Measurements from ENCODE around the gene HRH1.

Gene HRH1

DNA sequence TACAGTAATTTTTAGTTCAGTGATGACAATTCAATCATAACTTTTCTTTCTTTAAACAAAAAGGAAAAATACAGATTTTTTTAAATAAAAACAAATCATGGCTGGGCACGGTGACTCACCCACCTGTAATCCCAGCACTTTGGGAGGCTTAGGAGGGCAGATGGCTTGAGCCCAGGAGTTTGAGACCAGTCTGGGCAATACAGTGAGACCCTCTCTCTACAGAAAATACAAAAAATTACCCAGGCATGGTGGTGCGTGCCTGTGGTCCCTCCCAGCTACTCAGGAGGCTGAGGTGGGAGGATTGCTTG lies 92.3 kb downstream of the HRH1 start:
- POLR2A ChIA-PET: no interaction called here
- TF ChIP-seq ZNF416 (tag by site-specific recombination; IDR thresholded peaks at IDR 0.05): no peak
- no peak for TF ChIP-seq ZNF146 (tag by site-specific recombination; IDR thresholded peaks at IDR 0.05)
- TF ChIP-seq ZNF629 (tag by site-specific recombination; IDR thresholded peaks at IDR 0.05): no peak
- no peak for TF ChIP-seq TRIM28 (IDR thresholded peaks at IDR 0.05; ENCODE audit: borderline replicate concordance, low read length)
- no peak for TF ChIP-seq ZFP41 (tag by site-specific recombination; IDR thresholded peaks at IDR 0.05; ENCODE audit: borderline replicate concordance)
- no peak for TF ChIP-seq ZNF677 (tag by site-specific recombination; IDR thresholded peaks at IDR 0.05)
- no peak for TF ChIP-seq ZBTB7A (tag by site-specific recombination; IDR thresholded peaks at IDR 0.05; ENCODE audit: low read depth)
- no peak for TF ChIP-seq ATF2 (tag by site-specific recombination; IDR thresholded peaks at IDR 0.05; ENCODE audit: low read depth)
- TF ChIP-seq, protein P1, sequence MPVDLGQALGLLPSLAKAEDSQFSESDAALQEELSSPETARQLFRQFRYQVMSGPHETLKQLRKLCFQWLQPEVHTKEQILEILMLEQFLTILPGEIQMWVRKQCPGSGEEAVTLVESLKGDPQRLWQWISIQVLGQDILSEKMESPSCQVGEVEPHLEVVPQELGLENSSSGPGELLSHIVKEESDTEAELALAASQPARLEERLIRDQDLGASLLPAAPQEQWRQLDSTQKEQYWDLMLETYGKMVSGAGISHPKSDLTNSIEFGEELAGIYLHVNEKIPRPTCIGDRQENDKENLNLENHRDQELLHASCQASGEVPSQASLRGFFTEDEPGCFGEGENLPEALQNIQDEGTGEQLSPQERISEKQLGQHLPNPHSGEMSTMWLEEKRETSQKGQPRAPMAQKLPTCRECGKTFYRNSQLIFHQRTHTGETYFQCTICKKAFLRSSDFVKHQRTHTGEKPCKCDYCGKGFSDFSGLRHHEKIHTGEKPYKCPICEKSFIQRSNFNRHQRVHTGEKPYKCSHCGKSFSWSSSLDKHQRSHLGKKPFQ (tag by site-specific recombination; IDR thresholded peaks at IDR 0.05): no peak
- Histone ChIP-seq H3K9me3 (ENCODE audit: control insufficient read depth, insufficient read depth, low read depth, low read length) (no peaks in the 10 kb centered on the region), H3K36me3 (ENCODE audit: control insufficient read depth in 2 of 2, insufficient read depth in 1 of 2, low read length in 2 of 2) (no peaks in the 10 kb centered on the region), H3K27ac (ENCODE audit: extremely low read depth, low read depth, low read length) (no peak overlapping the region), H3K4me1 (ENCODE audit: control insufficient read depth, insufficient read depth, low read length) (no peaks in the 10 kb centered on the region), H3K4me3 (ENCODE audit: low read depth, low read length) (no peak overlapping the region)
- CTCF ChIA-PET: interaction anchor here (1.1 to 5.0 kb wide), 2 partner anchors 8 to 11 kb away, joined by 3 to 18 read pairs; no protein-coding TSS in a partner anchor

- no peaks in the 10 kb centered on the region for H3K9me3 ChIP-seq (ENCODE audit: control insufficient read depth, insufficient read depth, low read depth, low read length)
- no peaks in the 10 kb centered on the region for H3K36me3 ChIP-seq (ENCODE audit: control insufficient read depth in 2 of 2, insufficient read depth in 1 of 2, low read length in 2 of 2)
- H3K4me1 ChIP-seq (ENCODE audit: control insufficient read depth, insufficient read depth, low read length): no peaks in the 10 kb centered on the region
- POLR2A ChIA-PET: no interaction called here
- H3K27ac ChIP-seq (ENCODE audit: extremely low read depth, low read depth, low read length): no peak overlapping the region
- no peak overlapping the region for H3K4me3 ChIP-seq (ENCODE audit: low read depth, low read length)
- no peak for TF ChIP-seq ZNF670 (tag by site-specific recombination; IDR thresholded peaks at IDR 0.05; ENCODE audit: low read depth)
- TF ChIP-seq, protein P2, sequence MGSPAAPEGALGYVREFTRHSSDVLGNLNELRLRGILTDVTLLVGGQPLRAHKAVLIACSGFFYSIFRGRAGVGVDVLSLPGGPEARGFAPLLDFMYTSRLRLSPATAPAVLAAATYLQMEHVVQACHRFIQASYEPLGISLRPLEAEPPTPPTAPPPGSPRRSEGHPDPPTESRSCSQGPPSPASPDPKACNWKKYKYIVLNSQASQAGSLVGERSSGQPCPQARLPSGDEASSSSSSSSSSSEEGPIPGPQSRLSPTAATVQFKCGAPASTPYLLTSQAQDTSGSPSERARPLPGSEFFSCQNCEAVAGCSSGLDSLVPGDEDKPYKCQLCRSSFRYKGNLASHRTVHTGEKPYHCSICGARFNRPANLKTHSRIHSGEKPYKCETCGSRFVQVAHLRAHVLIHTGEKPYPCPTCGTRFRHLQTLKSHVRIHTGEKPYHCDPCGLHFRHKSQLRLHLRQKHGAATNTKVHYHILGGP (tag by site-specific recombination; IDR thresholded peaks at IDR 0.05): no peak
- TF ChIP-seq ZNF629 (tag by site-specific recombination; IDR thresholded peaks at IDR 0.05): no peak
- TF ChIP-seq, protein P3, sequence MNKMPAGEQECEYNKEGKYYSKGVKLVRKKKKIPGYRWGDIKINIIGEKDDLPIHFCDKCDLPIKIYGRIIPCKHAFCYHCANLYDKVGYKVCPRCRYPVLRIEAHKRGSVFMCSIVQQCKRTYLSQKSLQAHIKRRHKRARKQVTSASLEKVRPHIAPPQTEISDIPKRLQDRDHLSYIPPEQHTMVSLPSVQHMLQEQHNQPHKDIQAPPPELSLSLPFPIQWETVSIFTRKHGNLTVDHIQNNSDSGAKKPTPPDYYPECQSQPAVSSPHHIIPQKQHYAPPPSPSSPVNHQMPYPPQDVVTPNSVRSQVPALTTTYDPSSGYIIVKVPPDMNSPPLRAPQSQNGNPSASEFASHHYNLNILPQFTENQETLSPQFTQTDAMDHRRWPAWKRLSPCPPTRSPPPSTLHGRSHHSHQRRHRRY (tag by site-specific recombination; IDR thresholded peaks at IDR 0.05): no peak
- no peak for TF ChIP-seq ZNF830 (tag by site-specific recombination; IDR thresholded peaks at IDR 0.05; ENCODE audit: low read depth)
- TF ChIP-seq ZBTB48 (tag by site-specific recombination; IDR thresholded peaks at IDR 0.05): no peak
- no peak for TF ChIP-seq RBAK (tag by site-specific recombination; IDR thresholded peaks at IDR 0.05)
- no peak for TF ChIP-seq WT1 (tag by site-specific recombination; IDR thresholded peaks at IDR 0.05)
- no peak for TF ChIP-seq ZBTB7A (tag by site-specific recombination; IDR thresholded peaks at IDR 0.05; ENCODE audit: low read depth)
- TF ChIP-seq ZNF335 (tag by site-specific recombination; conservative IDR thresholded peaks at IDR 0.05): no peak
- no peak for TF ChIP-seq GLI2 (tag by site-specific recombination; IDR thresholded peaks at IDR 0.05; ENCODE audit: borderline replicate concordance, low read depth)
- TF ChIP-seq ZNF404 (tag by site-specific recombination; IDR thresholded peaks at IDR 0.05): no peak
- no peak for TF ChIP-seq ZNF558 (tag by site-specific recombination; IDR thresholded peaks at IDR 0.05)
- no peak for TF ChIP-seq ZNF596 (tag by site-specific recombination; IDR thresholded peaks at IDR 0.05)
- TF ChIP-seq KLF10 (tag by site-specific recombination; IDR thresholded peaks at IDR 0.05): no peak
- no peak for TF ChIP-seq ZNF843 (tag by site-specific recombination; IDR thresholded peaks at IDR 0.05)
- CTCF ChIA-PET: interaction anchor here (1.1 to 5.0 kb wide), 2 partner anchors 9 to 11 kb away, joined by 3 to 18 read pairs; no protein-coding TSS in a partner anchor
These were observed 93.1 kb downstream of the HRH1 start for GRCh38 chr3:11247362-11247761.

Data from HEK293 (cell line).